HG03575 (cell line): ENCODE measurements around the gene PCOLCE2.
"Not testable (repeated sequence)": the region's sequence is repeated elsewhere in the genome, so short reads cannot be mapped to it uniquely, and the experiment has no call there.

Experiments used
- ATAC-seq: cut with Tn5 transposase; IDR thresholded peaks from one replicate; pipeline ENCODE4 v1.9.1; 2021; ENCODE audit not compliant: unreplicated experiment, insufficient number of reproducible peaks, low FRiP score; ENCODE audit errors: extremely low read depth

PCOLCE2 gene

GRCh38 chr3:142875583-142876207 lies 13.2 kb downstream of the PCOLCE2 start:
- no peak for ATAC-seq

DNA sequence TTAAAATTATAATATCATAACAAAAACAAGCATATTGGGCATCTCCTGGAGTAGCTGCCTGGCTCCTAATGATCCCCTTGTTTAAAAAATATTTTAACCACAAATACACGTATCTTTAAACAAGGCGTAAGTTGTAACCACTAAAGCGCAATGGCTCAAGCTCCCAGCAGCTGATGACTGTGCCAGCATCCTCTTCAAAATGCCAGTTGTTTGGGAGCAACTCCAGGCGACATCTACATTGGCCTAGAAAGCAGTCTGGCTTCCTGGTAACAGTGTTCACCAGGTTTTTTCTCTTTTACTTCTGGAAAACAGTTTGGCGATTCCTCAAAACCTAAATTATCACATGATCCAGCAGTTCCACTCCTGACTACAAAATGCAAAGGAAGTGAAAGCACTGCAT lies 13.8 kb downstream of the PCOLCE2 start:
- ATAC-seq, result no peak

GRCh38 chr3:142868382-142868781 lies 20.5 kb downstream of the PCOLCE2 start:
- not testable (repeated sequence) for ATAC-seq

DNA sequence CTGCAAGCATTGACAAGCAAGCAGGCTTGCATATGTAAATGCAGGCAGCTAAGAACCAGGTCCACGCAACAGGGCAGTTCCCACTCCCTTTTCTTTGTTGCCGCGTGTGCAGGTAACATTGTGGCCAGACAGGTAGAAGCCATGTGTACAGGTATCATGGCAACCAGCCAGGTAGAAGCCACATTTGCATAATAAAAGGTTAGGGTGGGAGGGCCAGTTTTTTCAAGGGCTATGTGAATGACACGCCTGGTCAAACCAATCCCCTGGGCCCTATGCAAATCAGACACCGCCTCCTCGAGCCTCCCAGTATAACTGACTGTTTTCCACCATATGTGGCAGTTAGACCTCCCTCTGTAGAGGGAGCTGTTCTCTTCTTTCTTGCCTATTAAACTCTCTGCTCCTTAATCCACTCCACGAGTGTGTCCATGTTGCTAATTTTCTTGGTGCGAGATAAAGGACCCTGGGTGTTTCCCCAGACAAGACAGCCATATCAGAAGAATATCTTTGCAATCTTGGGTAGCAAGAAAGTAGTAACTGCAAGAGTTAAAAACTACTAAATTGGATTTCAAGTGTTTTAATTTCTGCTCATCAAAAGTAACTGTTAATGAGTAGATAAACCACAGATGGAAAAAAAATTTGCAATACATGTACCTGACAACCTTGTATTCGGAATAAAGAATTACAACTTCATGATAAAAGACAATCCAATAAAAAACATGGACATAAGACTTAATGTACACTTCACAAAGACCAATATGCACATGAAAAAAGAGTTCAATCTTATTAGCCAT lies 21.8 kb downstream of the PCOLCE2 start:
- ATAC-seq, result no peak

GRCh38 chr3:142863930-142864920 lies 24.7 kb downstream of the PCOLCE2 start:
- no peak for ATAC-seq

GRCh38 chr3:142863010-142863817 lies 25.7 kb downstream of the PCOLCE2 start:
- ATAC-seq, result no peak

DNA sequence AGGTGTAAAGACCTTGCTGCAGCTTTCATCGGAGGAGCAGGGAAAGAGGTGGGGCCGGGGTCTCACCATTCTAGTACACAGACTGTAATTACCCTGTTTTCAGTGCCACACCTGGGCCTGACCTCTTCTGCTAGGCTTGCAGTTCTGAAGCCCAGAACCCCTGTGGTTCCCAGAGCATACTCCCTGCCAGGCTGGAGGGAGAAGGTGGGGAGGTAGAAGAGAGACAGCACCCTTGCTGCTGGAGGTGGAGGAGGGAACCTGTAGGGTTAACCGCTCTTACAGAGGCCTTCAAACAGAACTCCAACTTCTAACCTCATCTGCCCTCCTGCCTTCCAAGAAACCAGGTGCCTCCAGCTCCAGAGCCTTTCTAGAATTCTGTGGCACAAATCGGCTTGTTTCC lies 27.0 kb downstream of the PCOLCE2 start:
- no peak for ATAC-seq

GRCh38 chr3:142858043-142858442 lies 30.8 kb downstream of the PCOLCE2 start:
- ATAC-seq, result no peak

DNA sequence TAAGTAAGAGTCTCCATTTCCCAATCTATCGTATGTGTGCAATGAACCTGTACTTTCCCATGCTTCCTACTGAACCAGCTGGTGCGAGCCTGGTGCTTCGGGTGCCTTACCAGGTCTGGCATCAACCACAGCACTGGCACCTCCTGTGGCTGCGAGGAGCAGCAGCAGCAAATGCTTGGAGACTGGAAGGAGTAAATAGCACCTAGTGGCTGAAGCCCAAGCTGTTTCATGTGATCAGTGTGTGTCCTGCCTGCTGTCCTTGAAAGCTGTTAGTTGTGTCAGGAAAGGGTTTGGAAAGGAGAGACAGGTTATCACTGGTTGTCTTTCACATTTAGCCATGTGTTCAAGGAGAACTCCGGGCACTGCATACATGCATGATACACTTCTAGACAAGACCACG lies 31.8 kb downstream of the PCOLCE2 start:
- ATAC-seq, result no peak

DNA sequence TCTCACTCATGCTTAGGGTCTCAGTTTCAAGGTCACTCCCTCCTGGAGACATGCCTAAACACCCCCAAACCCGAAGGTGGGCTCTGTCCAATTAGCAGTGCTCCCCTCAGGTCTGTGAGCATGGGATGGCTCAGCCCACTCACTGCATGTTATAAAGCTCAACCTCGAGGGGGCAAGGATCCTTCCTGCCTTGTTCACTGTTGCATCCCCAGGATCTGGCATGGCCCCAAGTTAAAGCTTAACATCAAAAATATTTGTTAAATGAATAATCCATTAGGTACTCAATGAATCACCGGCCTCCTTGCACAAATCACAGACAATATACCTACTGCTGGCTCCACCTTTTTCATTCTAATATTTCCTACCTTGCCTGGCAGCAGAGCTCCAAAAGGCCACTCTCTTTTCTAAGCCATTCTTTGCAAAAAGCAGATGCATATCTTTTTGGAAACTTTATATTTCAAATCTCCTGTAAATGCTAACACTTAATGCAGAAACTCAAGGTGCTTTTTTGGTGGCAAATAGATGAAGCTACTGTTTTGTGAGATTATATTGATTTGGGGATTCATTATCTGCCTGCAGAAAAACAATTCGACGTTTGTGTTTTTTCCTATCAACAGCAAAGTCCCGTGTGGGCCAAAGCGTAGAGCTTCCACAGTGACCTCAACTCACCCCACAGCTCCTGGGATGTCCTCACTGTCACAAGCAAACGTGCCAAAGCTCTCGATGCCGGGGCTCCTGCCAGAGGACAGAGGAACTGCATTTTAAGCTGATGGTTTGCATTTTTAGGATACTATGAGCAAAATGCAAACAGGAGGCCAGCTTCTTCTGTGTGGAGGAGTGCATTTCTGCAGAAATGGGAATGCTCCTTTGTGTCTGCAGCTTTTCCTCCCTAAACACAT lies 35.4 kb downstream of the PCOLCE2 start:
- no peak for ATAC-seq

DNA sequence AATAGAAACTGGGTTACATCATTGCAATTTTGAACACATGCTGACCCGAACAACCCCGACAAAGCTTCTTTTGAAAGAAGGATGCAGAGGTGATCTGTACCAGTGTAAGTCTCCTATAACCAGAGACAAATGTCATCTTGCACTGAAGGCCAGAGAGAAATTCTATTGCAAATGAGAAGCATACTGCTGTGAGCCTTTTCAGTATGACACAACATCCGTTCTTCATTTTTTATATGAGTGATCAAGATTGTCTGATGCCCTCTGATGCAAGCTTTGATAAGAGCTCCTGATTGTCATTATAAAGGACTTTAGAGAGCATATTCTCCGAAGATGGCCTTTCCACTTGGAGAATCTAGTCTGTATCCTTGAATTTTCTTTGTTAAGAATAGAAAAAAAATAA lies 36.9 kb downstream of the PCOLCE2 start:
- ATAC-seq, result no peak

GRCh38 chr3:142850395-142851023 lies 38.4 kb downstream of the PCOLCE2 start:
- ATAC-seq, result no peak

GRCh38 chr3:142849148-142849547 lies 39.7 kb downstream of the PCOLCE2 start:
- ATAC-seq, result no peak

DNA sequence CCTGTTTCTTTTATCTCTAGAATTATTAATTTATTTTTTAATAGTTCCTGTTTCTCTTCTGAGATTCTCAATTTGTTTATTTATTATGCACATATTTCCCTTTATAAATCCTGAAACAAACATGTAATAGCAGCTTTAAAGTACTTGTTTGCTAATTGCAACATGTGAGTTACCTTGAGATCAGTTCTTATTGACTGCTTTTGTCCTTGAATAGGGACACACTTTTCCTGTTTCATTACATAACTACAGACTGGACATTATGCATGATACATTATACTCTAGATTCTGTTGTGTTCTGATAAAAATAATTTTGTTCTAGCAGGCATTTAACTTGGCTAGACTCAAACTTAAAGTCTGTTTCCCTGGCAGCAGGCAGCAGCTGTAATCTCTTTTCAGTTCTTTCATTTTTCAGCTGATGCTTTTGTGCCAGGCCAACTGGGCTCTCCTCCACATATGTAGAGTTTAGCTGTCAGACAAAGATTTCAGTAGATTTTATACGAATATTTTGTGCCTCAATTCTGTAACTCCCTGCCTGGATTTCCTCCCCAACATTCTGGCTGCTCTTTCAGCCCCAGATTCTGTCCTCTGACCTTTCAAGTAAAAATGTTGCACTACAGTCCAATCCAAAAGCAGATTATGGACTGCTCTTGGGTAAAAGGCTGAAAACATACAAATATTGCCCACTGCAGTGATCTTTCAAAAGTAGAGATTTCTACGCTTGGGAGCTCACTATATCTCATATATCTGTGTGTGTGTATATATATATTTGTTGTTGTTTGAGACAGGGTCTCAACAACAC lies 41.9 kb downstream of the PCOLCE2 start:
- ATAC-seq, result no peak

DNA sequence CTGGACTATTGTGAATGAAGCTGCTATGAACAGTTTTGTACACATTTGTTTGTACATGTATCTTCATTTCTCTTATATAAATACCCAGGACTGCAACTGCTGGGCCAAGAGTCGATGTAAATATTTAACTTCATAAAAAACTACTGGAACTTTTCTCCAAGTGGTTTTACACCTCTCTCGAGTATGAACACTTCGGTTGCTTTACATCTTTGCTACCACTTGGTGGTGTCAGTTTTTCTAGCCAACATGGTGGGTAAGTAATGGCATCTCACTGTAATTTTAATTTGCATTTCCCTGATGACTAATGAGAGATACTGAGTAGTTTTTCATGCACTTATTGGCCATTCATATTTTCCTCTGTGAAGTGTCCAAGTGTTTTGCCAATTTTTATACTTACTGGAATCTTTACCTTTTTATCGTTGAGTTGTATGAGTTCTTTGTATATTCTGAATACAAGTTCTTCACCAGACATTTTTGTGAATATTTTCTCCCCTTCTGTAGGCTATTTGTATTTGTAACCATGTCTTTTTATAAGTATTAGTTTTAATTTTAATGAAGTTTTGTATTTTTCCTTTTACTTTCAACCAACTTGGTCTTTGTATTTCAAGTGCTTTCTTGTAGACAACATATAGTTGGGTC lies 44.4 kb downstream of the PCOLCE2 start:
- ATAC-seq, result no peak

DNA sequence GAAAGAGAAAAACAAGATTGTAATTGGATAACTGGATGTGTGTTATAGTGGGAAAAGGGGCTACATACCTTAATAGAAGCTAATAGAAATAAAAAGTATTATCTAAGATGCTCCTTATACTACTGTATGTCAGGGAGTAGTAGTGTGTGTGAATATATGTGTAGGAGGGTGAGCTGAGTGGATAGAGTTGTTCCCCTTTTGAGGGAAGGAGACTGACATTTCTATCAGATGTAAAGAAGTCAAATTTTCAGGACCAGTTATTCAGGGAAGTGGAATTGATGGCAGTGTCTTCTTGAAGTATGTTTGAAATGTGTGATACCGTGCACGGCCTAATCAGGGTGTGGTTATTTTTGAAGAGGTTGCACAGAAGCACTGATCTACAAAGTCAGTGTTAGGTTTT lies 49.1 kb downstream of the PCOLCE2 start:
- ATAC-seq, result no peak
